WTC11 (cell line): Measurements from ENCODE around the gene SCARB2.

Experiments
- CREB1 ChIP-seq: sonication (generic); formaldehyde crosslinking; IDR thresholded peaks from 2 replicates; pipeline ENCODE4 v1.8.0; 2023; ENCODE audit warnings: mild to moderate bottlenecking, missing genetic modification reagents
- EMX1 ChIP-seq: fragments of 250-450 bp; sonication (Bioruptor Pico); IDR thresholded peaks from 2 replicates; pipeline ENCODE4 v1.8.0; 2021; ENCODE audit warnings: mild to moderate bottlenecking
- FOXP1 ChIP-seq: sonication (generic); formaldehyde crosslinking; IDR thresholded peaks from 2 replicates; pipeline ENCODE4 v1.8.0; 2022; ENCODE audit warnings: missing genetic modification reagents, mild to moderate bottlenecking, moderate library complexity, borderline replicate concordance
- JUN ChIP-seq: sonication (generic); formaldehyde crosslinking; IDR thresholded peaks from 2 replicates; pipeline ENCODE4 v1.8.0; 2023; ENCODE audit warnings: mild to moderate bottlenecking, missing genetic modification reagents
- NFYB ChIP-seq: sonication (generic); formaldehyde crosslinking; conservative IDR thresholded peaks from 2 replicates; pipeline ENCODE4 v1.8.0; 2022; ENCODE audit warnings: low read depth, missing genetic modification reagents
- TF ChIP-seq, protein P1 (sequence below): fragments of 200-600 bp; IDR thresholded peaks from 2 replicates; pipeline ENCODE4 v1.8.0; 2022; ENCODE audit warnings: antibody characterized with exemption

DNA sequence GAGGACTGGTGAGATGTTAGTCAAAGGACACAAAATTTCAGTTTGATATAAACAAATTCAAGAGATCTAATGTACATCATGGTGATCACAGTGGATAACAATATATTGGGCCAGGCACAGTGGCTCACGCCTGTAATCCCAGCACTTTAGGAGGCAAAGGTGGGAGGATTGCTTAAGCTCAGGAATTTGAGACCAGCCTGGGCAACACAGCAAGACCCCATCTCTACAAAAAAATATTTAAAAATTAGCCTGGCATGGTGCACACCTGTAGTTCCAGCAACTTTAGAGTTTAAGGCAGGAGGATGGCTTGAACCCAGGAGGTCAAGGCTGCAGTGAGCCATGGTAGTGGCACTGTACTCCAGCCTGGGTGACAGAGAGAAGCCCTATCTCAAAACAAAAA lies 8.7 kb downstream of the SCARB2 start:
- TF ChIP-seq EMX1 (CRISPR knock-in tag), result no peak
- no peak for TF ChIP-seq NFYB (CRISPR knock-in tag)
- no peak for TF ChIP-seq CREB1 (CRISPR knock-in tag)
- TF ChIP-seq, protein P1, sequence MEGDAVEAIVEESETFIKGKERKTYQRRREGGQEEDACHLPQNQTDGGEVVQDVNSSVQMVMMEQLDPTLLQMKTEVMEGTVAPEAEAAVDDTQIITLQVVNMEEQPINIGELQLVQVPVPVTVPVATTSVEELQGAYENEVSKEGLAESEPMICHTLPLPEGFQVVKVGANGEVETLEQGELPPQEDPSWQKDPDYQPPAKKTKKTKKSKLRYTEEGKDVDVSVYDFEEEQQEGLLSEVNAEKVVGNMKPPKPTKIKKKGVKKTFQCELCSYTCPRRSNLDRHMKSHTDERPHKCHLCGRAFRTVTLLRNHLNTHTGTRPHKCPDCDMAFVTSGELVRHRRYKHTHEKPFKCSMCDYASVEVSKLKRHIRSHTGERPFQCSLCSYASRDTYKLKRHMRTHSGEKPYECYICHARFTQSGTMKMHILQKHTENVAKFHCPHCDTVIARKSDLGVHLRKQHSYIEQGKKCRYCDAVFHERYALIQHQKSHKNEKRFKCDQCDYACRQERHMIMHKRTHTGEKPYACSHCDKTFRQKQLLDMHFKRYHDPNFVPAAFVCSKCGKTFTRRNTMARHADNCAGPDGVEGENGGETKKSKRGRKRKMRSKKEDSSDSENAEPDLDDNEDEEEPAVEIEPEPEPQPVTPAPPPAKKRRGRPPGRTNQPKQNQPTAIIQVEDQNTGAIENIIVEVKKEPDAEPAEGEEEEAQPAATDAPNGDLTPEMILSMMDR, result no peak
- TF ChIP-seq JUN, result no peak
- no peak for TF ChIP-seq FOXP1 (CRISPR knock-in tag)
